Naive B cell (primary cell): Measurements from ENCODE around the gene KANSL1L. TPM values are rescaled to one million over a fixed set of nuclear protein-coding genes. Genes with fewer than 3 reads are reported as not detected.

Source experiments
- ATAC-seq, 2 donors: fragments of 150-1000 bp; cut with Tn5 transposase; 2 replicates each; pipeline ENCODE4 v1.10.0; 2021; ENCODE audit warnings: low read depth in 2 of 2, mild to moderate bottlenecking in 2 of 2, moderate library complexity in 2 of 2
- DNase-seq: peaks from one replicate; pipeline ENCODE4 v3.0.0; 2022
- H3K27ac Mint-ChIP-seq, 6 donors: one replicate each; pipeline ENCODE4 v1.8.0; 2020 to 2022; ENCODE audit warnings: mild to moderate bottlenecking in 6 of 6, mixed read lengths in 6 of 6, moderate library complexity in 5 of 6, inconsistent platforms in 2 of 6
- H3K27me3 Mint-ChIP-seq, 3 donors: one replicate each; pipeline ENCODE4 v1.8.0; 2021 to 2022; ENCODE audit warnings: mixed read lengths in 3 of 3, mild to moderate bottlenecking in 1 of 3
- H3K36me3 Mint-ChIP-seq, 2 donors: one replicate each; pipeline ENCODE4 v1.8.0; 2020 to 2022; ENCODE audit warnings: mixed read lengths in 2 of 2, inconsistent platforms in 1 of 2, mild to moderate bottlenecking in 1 of 2
- H3K4me1 Mint-ChIP-seq, 3 donors: one replicate each; pipeline ENCODE4 v1.8.0; 2020 to 2022; ENCODE audit warnings: mixed read lengths in 3 of 3, inconsistent platforms in 1 of 3, mild to moderate bottlenecking in 1 of 3, moderate library complexity in 1 of 3
- H3K4me3 Mint-ChIP-seq, 8 donors: one replicate each; pipeline ENCODE4 v1.8.0; 2020 to 2022; ENCODE audit warnings: mild to moderate bottlenecking in 8 of 8, mixed read lengths in 8 of 8, moderate library complexity in 8 of 8, inconsistent platforms in 2 of 8
- H3K9me3 Mint-ChIP-seq, 7 donors: one replicate each; pipeline ENCODE4 v1.8.0; 2020 to 2022; ENCODE audit warnings: mixed read lengths in 7 of 7, mild to moderate bottlenecking in 5 of 7, inconsistent platforms in 2 of 7, moderate library complexity in 1 of 7
- polyA plus RNA-seq, 6 donors: library from polyadenylated mRNA; unstranded; fragments of 300-500 nt; fragmentation: Illumina TruSeq; gene quantifications; one replicate each; pipeline ENCODE4 v1.2.3, GENCODE V29; 2021; ENCODE audit warnings: low read depth in 6 of 6

The KANSL1L gene
- 1 to 10 TPM in 5 of 6 donors, under 1 TPM in 1; 0.52 to 3.2 (median 2.4) TPM for polyA plus RNA-seq

DNA sequence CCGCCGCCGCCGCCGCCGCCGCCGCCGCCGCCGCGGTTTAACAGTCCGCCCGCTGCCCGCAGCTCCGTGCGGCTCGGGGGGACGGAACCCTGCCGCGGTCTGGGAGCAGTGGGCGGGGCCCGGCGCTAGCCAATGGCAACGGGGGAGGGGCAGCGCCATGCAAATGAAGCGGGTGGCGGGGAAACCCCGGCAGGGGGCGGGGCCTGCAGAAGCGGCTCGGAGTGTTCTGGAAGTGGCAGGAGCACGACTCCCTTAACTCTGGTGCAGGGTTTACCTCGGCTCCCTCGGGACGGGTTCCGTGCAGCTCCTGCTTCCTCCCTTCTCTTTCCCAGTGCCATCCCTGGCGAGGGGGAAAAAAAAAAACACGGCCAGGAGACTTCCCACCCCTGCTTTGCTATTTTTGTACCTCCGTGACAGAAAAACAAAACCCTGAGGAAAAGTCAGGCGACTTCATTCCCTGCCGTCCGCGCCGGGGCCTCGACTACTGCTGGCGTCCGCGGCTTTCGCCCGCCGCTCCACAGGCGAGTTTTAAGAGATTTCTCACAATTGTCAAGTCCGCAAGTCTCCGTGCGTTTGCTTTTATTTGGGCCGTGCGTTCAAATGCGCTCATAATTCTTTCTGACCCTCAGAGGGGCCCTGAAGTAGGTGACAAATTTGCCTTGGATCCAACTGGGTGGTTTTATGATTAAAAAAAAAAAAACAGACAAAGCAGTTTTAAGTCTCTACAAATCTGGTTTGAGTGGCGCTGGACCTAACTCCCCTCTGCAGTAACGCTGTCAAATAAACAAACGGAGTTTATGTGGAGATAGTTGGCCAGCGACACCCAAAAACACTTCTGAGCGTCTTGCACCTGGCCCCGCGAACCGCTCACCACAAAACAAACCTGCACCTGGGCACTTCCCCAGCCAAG, at the start of gene KANSL1L:
TSS of gene KANSL1L (minus strand) at position 101 of the 910 bp plus-strand sequence. CDS start 16,827 bp downstream, outside the sequence.
- Mint-ChIP-seq H3K4me1 (peaks cover 20 to 26% (median 22%) of the 10 kb centered on the region in 3 donors), H3K27ac (peak within 1 kb of the TSS; percentile 97 to 99 (median 98)), H3K9me3 (peaks cover 0 to 2% (median 0%) of the 10 kb centered on the region in 7 donors), H3K4me3 (peak within 1 kb of the TSS; percentile 96 to 99 (median 99)), H3K36me3 (no peaks in the 10 kb centered on the region), H3K27me3 (no peaks in the 10 kb centered on the region)
- ATAC-seq, result peak; percentile 80 to 81
- peak; percentile 97 for DNase-seq

GRCh38 chr2:210215120-210215519, 43.9 kb upstream of the KANSL1L start:
- Mint-ChIP-seq H3K4me1 (no peaks in the 10 kb centered on the region), H3K9me3 (no peaks in the 10 kb centered on the region), H3K36me3 (no peaks in the 10 kb centered on the region), H3K27me3 (peaks cover 7 to 15% (median 8%) of the 10 kb centered on the region in 3 donors), H3K4me3 (no peak overlapping the region), H3K27ac (no peak overlapping the region)
- no peak for ATAC-seq
- DNase-seq, result no peak

GRCh38 chr2:210210185-210210584, 39.0 kb upstream of the KANSL1L start:
- Mint-ChIP-seq H3K27me3 (peaks cover 4 to 25% (median 18%) of the 10 kb centered on the region in 3 donors), H3K36me3 (no peaks in the 10 kb centered on the region), H3K4me3 (no peak overlapping the region), H3K9me3 (no peaks in the 10 kb centered on the region), H3K4me1 (no peaks in the 10 kb centered on the region), H3K27ac (no peak overlapping the region)
- no peak for DNase-seq
- ATAC-seq, result no peak

- Mint-ChIP-seq H3K36me3 (no peaks in the 10 kb centered on the region), H3K27me3 (peaks cover 7 to 28% (median 24%) of the 10 kb centered on the region in 3 donors), H3K4me1 (no peaks in the 10 kb centered on the region), H3K9me3 (no peaks in the 10 kb centered on the region), H3K27ac (no peak overlapping the region), H3K4me3 (no peak overlapping the region)
- no peak for ATAC-seq
- no peak for DNase-seq
Measured at GRCh38 chr2:210207929-210208328, 36.7 kb upstream of the KANSL1L start.

DNA sequence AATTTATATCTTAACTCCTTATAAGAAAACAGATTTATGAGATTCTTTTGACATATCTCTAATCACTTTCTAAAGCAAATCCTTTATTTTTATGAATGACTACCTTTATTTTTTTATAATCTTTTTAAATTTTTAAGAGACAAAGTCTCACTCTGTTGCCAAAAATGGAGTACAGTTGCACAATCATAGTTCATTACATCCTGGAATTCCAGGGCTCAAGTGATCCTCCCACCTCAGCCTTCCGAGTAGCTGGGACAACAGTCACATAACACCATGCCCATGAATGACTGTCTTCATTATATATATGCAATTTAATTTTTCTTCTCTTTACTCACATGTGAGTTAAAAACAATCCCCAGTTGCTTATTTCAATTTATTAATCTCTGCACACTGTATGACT, 32.3 kb upstream of the KANSL1L start:
- DNase-seq (no peak), ATAC-seq (no peak)
- Mint-ChIP-seq H3K9me3 (no peaks in the 10 kb centered on the region), H3K4me1 (no peaks in the 10 kb centered on the region), H3K27ac (peak overlapping the region in 1 of 6 donors; percentile 3), H3K4me3 (no peak overlapping the region), H3K27me3 (peaks cover 9 to 37% (median 33%) of the 10 kb centered on the region in 3 donors), H3K36me3 (no peaks in the 10 kb centered on the region)

DNA sequence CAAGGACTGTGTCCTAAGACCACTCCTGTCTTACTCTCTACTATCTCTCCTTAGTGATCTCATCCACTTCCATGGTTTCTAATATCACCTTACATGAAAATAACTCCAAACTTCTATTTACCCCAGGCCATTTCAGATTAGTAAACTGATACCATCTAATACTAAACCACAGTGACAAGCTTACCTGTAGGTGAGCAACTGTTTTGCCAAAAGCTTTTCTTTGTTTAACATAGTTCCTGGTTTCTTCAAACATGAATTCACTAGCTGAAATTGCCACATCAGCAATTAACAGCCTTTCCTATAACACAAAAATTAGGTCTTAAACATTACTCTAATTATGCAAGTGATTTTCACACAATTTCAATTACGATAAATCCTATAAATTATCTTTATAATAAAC, 31.9 kb upstream of the KANSL1L start:
- H3K27ac Mint-ChIP-seq, result no peak overlapping the region
- DNase-seq (no peak), ATAC-seq (no peak)
- no peaks in the 10 kb centered on the region for H3K4me1 Mint-ChIP-seq
- H3K9me3 Mint-ChIP-seq, result no peaks in the 10 kb centered on the region
- no peaks in the 10 kb centered on the region for H3K36me3 Mint-ChIP-seq
- H3K4me3 Mint-ChIP-seq, result no peak overlapping the region
- H3K27me3 Mint-ChIP-seq, result peaks cover 9 to 37% (median 32%) of the 10 kb centered on the region in 3 donors

DNA sequence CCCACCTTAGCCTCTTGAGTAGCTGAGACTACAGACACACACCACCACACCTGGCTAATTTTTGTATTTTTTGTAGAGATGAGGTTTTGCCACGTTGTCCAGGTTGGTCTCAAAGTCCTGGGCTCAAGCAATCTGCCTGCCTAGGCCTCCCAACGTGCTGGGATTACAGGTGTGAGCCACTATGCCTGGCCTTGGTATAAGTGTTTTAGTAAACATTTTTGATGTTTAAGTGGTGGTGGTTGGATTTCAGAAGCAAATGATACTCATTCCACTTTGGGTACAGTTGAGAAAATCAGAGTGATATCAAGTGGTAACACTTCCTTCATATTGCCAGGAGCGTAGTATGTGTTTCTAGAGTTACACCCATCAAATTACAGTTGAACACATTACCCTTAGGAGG, 28.6 kb upstream of the KANSL1L start:
- H3K4me3 Mint-ChIP-seq, result no peak overlapping the region
- peaks cover 9 to 15% (median 12%) of the 10 kb centered on the region in 3 donors for H3K27me3 Mint-ChIP-seq
- no peaks in the 10 kb centered on the region for H3K9me3 Mint-ChIP-seq
- no peaks in the 10 kb centered on the region for H3K4me1 Mint-ChIP-seq
- ATAC-seq (no peak), DNase-seq (no peak)
- no peaks in the 10 kb centered on the region for H3K36me3 Mint-ChIP-seq
- no peak overlapping the region for H3K27ac Mint-ChIP-seq

- Mint-ChIP-seq H3K4me1 (no peaks in the 10 kb centered on the region), H3K27ac (no peak overlapping the region), H3K36me3 (no peaks in the 10 kb centered on the region), H3K9me3 (no peaks in the 10 kb centered on the region), H3K4me3 (no peak overlapping the region), H3K27me3 (peaks cover 9 to 15% (median 12%) of the 10 kb centered on the region in 3 donors)
- DNase-seq, result peak; percentile 23
- no peak for ATAC-seq
Measured at GRCh38 chr2:210199186-210199765, 28.1 kb upstream of the KANSL1L start.

- no peaks in the 10 kb centered on the region for H3K9me3 Mint-ChIP-seq
- no peaks in the 10 kb centered on the region for H3K4me1 Mint-ChIP-seq
- no peak for ATAC-seq
- H3K27me3 Mint-ChIP-seq, result peaks cover 9 to 13% (median 12%) of the 10 kb centered on the region in 3 donors
- DNase-seq, result no peak
- H3K27ac Mint-ChIP-seq, result no peak overlapping the region
- no peak overlapping the region for H3K4me3 Mint-ChIP-seq
- H3K36me3 Mint-ChIP-seq, result no peaks in the 10 kb centered on the region
Measured at GRCh38 chr2:210198326-210198725, 27.1 kb upstream of the KANSL1L start.

- Mint-ChIP-seq H3K27me3 (peaks cover 4 to 7% (median 7%) of the 10 kb centered on the region in 3 donors), H3K27ac (no peak overlapping the region), H3K4me1 (no peaks in the 10 kb centered on the region), H3K36me3 (no peaks in the 10 kb centered on the region), H3K9me3 (no peaks in the 10 kb centered on the region), H3K4me3 (no peak overlapping the region)
- ATAC-seq (no peak), DNase-seq (no peak)
Measured at GRCh38 chr2:210197720-210198119, 26.5 kb upstream of the KANSL1L start.

DNA sequence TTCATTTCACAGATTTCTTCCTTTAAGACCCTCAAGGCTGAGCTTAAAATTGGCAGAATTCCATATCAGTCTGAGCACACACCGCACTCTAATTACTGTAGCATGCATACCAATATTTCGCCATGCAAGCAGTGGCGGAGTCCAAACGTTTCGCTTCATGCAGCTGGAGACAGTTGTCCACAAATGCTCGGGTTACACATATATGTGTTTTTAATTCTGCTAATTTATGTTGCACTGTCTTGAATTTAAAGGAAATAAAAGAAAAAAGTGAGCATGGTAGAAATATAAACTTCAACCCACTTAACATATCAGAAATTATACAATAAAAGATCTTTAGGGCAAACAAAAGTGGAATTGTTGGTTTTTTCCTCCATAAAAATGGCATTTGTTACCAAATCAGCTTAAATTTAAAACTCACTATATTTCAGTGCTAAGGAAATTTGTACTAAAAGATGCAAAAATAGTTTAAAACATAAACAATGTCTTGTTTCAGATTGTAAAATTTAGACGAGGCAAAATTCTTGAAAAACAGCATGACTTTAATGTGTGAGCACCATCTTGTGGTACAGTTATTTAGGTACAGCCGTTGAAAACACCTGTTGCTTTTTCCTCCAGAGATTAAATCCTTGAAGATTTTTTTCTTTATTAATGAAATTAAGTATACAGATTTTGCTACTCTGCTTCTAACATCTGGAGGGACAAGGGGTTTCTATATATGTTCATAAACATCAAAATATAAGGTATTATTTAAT, 24.1 kb upstream of the KANSL1L start:
- Mint-ChIP-seq H3K4me1 (no peaks in the 10 kb centered on the region), H3K9me3 (no peaks in the 10 kb centered on the region), H3K36me3 (no peaks in the 10 kb centered on the region), H3K4me3 (no peak overlapping the region), H3K27me3 (no peaks in the 10 kb centered on the region), H3K27ac (no peak overlapping the region)
- ATAC-seq (peak in 1 of 2 donors; percentile 35), DNase-seq (peak; percentile 28)

- DNase-seq (no peak), ATAC-seq (no peak)
- H3K27me3 Mint-ChIP-seq, result peaks cover 0 to 17% (median 8%) of the 10 kb centered on the region in 3 donors
- H3K4me3 Mint-ChIP-seq, result no peak overlapping the region
- peaks cover 3 to 11% of the 10 kb centered on the region in 2 donors for H3K36me3 Mint-ChIP-seq
- H3K9me3 Mint-ChIP-seq, result peaks cover 0 to 21% (median 12%) of the 10 kb centered on the region in 7 donors
- H3K4me1 Mint-ChIP-seq, result no peaks in the 10 kb centered on the region
- H3K27ac Mint-ChIP-seq, result no peak overlapping the region
Measured at GRCh38 chr2:210190345-210190744, 19.1 kb upstream of the KANSL1L start.

DNA sequence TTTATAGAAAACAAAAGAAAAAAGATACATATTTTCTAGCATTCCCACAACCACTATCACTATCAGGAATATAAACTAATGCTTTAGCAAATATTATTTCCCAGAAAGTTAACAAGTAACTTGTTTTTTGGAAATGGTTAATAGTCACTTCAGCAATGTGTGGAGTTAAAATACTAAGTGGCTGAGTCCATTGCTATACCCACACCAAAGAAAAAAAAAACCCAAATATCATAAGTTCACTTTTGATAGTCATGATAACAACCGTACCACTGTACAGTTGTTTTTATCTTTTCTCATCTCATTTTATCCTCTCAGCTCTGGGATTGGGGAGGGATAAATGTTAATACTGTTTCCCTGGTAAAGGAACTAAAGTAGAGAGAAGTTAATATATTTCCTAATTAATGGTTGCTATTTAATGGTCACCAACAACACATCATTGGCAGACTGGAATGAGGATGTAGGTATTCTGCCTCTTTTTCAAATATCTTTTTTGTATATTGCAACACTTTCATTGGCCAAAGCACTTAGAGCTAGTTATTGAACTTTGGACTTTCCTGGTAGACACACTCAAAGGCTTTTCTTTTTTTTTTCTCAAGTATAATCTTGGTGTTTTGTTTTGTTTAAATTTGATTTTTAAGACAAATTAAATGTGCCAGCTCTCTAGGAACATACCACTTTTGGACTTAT, 18.4 kb upstream of the KANSL1L start:
- H3K36me3 Mint-ChIP-seq, result peaks cover 11 to 16% of the 10 kb centered on the region in 2 donors
- H3K4me1 Mint-ChIP-seq, result no peaks in the 10 kb centered on the region
- H3K27me3 Mint-ChIP-seq, result peaks cover 0 to 23% (median 16%) of the 10 kb centered on the region in 3 donors
- H3K27ac Mint-ChIP-seq, result no peak overlapping the region
- ATAC-seq (no peak), DNase-seq (no peak)
- peaks cover 4 to 27% (median 19%) of the 10 kb centered on the region in 7 donors for H3K9me3 Mint-ChIP-seq
- no peak overlapping the region for H3K4me3 Mint-ChIP-seq
